ENCODE data around the gene FHDC1.

FHDC1 gene

DNA sequence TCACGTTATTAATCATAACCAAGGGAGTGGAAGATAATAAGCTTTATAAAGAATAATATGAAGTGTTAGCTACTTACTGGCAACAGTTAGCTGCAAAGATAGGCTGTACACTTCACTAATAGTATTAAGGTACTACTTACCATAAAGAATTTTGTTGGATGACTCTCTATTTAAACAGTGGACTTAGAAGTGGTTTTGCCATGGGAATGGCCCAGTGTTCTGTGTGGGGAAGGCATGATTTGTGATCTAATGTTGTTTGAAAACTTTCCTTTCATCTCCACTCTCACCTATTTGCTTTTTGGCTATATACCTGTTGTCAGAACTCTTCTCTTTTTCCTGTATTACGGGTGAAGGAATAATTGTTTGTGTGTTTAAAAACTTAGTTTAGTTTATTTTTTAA is 23.0 kb downstream of the FHDC1 start:
- TF ChIP-seq, protein P1, sequence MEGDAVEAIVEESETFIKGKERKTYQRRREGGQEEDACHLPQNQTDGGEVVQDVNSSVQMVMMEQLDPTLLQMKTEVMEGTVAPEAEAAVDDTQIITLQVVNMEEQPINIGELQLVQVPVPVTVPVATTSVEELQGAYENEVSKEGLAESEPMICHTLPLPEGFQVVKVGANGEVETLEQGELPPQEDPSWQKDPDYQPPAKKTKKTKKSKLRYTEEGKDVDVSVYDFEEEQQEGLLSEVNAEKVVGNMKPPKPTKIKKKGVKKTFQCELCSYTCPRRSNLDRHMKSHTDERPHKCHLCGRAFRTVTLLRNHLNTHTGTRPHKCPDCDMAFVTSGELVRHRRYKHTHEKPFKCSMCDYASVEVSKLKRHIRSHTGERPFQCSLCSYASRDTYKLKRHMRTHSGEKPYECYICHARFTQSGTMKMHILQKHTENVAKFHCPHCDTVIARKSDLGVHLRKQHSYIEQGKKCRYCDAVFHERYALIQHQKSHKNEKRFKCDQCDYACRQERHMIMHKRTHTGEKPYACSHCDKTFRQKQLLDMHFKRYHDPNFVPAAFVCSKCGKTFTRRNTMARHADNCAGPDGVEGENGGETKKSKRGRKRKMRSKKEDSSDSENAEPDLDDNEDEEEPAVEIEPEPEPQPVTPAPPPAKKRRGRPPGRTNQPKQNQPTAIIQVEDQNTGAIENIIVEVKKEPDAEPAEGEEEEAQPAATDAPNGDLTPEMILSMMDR (conservative IDR thresholded peaks at IDR 0.05; ENCODE audit: low read depth): no peak
- DNase-seq (ENCODE audit: low spot score): no peak
- no peak overlapping the region for H3K27ac ChIP-seq
- ChIA-PET POLR2A (ENCODE audit: low non-redundant PET) (no interaction called here), CTCF (no interaction called here)

DNA sequence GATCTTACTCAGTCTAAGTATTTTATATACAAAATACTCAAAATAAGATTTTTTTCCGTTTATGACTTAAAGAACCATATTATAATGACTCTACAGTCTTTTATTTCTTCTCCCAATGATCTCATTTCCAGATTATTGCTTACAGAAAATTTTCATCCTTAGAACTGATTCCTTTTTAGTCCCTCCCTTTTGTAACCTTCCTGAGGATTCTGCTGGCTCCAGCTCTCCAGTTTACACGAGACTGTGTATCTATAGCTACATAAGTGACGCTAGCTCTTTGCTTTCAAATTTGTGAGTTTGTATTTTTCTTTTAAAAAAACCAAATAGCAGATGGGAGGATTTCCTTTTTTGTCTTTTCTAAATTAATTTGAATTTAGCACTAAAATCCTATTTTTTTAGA is 24.0 kb downstream of the FHDC1 start:
- DNase-seq (ENCODE audit: low spot score): no peak
- TF ChIP-seq, protein P1 (conservative IDR thresholded peaks at IDR 0.05; ENCODE audit: low read depth): no peak
- ChIA-PET CTCF (interaction anchor here (0.7 kb wide), 2 partner anchors 11 to 461 kb away, joined by 3 to 5 read pairs; no protein-coding TSS in a partner anchor), POLR2A (ENCODE audit: low non-redundant PET) (no interaction called here)
- no peak overlapping the region for H3K27ac ChIP-seq

DNA sequence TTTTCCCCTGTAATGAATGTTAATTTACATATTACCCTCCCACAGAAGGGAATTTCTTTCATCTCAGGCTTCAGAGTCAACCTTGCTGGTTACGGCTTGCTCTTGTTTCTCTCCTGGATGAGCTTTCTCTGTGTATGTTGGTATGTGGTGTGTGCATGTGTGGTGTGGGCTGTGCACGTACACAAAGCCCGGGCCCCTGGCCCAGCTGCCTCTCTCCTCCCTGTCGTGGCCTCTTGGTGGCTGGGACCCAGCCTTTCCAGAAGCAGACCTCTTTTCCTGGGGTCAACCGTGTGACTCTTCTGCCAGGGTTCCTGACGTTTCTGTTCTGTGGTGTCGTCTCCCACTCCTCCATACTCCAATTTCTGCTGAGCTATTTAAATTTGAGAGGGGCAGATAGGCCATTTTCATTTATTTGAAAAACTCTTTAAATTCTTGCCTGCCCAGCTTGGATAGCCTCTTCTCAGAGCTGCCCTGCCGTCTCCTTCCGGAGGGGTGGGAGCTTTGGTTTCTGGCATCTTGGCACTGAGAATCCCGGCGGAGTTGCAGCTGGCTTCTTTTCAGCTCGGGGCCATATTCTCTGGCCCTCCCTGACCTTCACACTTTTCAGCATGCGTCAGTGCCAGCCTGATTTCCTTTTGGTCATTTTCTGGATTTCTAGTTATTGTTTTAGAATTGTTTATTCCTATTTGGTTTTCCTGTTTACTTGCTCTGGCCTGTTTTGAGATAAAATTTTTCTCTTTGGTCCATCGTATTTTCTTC is 25.1 kb downstream of the FHDC1 start:
- H3K27ac ChIP-seq: no peak overlapping the region
- no peak for DNase-seq (ENCODE audit: low spot score)
- POLR2A ChIA-PET (ENCODE audit: low non-redundant PET): no interaction called here
- CTCF ChIA-PET: interaction anchor here (0.6 to 0.8 kb wide), 2 partner anchors 167 to 612 kb away, joined by 3 read pairs; no protein-coding TSS in a partner anchor
- TF ChIP-seq, protein P1 (conservative IDR thresholded peaks at IDR 0.05; ENCODE audit: low read depth): no peak

DNA sequence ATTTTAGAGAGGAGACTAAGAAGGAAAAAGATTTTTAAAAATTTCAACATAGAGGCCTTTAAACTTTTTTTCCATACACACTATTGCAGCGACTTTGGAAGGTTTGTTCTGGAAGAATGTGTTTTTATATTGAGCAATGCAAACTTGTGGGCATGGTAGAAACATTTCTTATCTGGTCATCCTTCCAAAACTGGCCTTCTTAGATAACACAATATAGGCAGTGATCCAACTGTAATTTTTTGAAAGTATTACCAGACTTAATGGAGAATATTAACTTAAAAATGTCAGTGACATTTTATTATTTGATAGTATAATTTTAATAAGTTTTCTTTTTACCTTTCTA is 25.6 kb downstream of the FHDC1 start:
- no peak overlapping the region for H3K27ac ChIP-seq
- TF ChIP-seq, protein P1 (conservative IDR thresholded peaks at IDR 0.05; ENCODE audit: low read depth): no peak
- ChIA-PET CTCF (no interaction called here), POLR2A (ENCODE audit: low non-redundant PET) (no interaction called here)
- DNase-seq (ENCODE audit: low spot score): no peak

DNA sequence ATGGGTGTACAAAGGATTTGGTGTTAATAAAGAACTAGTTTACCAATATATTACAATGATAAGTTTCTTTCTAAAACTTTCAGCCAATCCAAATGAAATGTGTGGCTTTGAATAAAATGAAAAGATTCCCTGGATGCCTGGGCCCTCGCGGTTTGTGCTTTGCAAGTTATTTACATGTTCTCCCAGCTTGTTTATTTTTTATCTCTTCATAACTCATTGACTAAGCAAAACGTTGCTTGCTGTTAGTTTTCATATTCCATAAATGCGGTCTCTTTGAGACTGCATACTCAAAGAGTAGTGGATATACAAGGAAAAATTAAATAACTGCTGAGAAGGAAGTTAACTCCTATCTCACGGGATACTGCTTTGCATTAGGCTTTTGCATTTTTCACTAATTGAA is 26.0 kb downstream of the FHDC1 start:
- no peak for DNase-seq (ENCODE audit: low spot score)
- TF ChIP-seq, protein P1 (conservative IDR thresholded peaks at IDR 0.05; ENCODE audit: low read depth): no peak
- CTCF ChIA-PET: no interaction called here
- POLR2A ChIA-PET (ENCODE audit: low non-redundant PET): no interaction called here
- H3K27ac ChIP-seq: no peak overlapping the region

DNA sequence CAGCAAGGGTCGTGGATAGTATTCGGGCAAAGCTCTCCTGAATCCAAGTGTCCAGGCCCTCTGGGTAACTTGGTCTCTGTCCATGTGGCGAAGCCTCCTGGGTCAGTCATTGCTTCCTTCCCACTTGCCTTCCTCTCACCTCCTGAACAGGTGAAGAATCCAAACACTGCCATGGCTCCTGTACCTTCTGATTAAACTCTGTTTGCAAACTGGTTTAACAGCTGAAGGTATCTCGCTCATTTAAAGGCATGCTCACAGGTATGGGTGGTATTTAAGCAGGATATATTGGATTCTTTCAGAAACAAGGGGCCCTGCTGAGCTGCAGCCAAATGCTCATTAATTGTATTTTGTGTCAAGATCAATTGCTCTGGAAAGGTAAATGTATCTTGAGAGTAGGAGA is 28.2 kb downstream of the FHDC1 start:
- POLR2A ChIA-PET (ENCODE audit: low non-redundant PET): no interaction called here
- TF ChIP-seq, protein P1 (conservative IDR thresholded peaks at IDR 0.05; ENCODE audit: low read depth): no peak
- no peak overlapping the region for H3K27ac ChIP-seq
- no peak for DNase-seq (ENCODE audit: low spot score)
- CTCF ChIA-PET: no interaction called here
